Fibroblast of the conjunctiva (primary cell): ENCODE results near the gene ZDHHC11.
"Not testable (repeated sequence)": the region's sequence is repeated elsewhere in the genome, so short reads cannot be mapped to it uniquely, and the experiment has no call there.

ENCODE experiments used
- DNase-seq: peaks from one replicate; pipeline ENCODE4 v3.0.0-alpha.2; 2010; ENCODE audit warnings: low read depth

Gene ZDHHC11

GRCh38 chr5:775961-776861, 74.6 kb downstream of the ZDHHC11 start:
- no peak for DNase-seq

- DNase-seq, result not testable (repeated sequence)
Observed at GRCh38 chr5:775595-775960, 75.2 kb downstream of the ZDHHC11 start.

- not testable (repeated sequence) for DNase-seq
Observed at GRCh38 chr5:774854-775505, 75.8 kb downstream of the ZDHHC11 start.

GRCh38 chr5:774304-774703, 76.5 kb downstream of the ZDHHC11 start:
- not testable (repeated sequence) for DNase-seq

- DNase-seq, result no peak
Observed at GRCh38 chr5:773517-774264, 77.1 kb downstream of the ZDHHC11 start.

- DNase-seq, result not testable (repeated sequence)
Observed at GRCh38 chr5:772931-773330, 77.9 kb downstream of the ZDHHC11 start.

GRCh38 chr5:772547-772890, 78.3 kb downstream of the ZDHHC11 start:
- DNase-seq, result not testable (repeated sequence)

- DNase-seq, result not testable (repeated sequence)
Observed at GRCh38 chr5:771841-772546, 78.8 kb downstream of the ZDHHC11 start.

GRCh38 chr5:771087-771781, 79.6 kb downstream of the ZDHHC11 start:
- DNase-seq, result not testable (repeated sequence)

- DNase-seq, result not testable (repeated sequence)
Observed at GRCh38 chr5:770585-770984, 80.2 kb downstream of the ZDHHC11 start.

- DNase-seq, result not testable (repeated sequence)
Observed at GRCh38 chr5:769485-770145, 81.2 kb downstream of the ZDHHC11 start.

GRCh38 chr5:766666-767431, 83.9 kb downstream of the ZDHHC11 start:
- no peak for DNase-seq

GRCh38 chr5:765948-766631, 84.7 kb downstream of the ZDHHC11 start:
- DNase-seq, result no peak

GRCh38 chr5:763998-764781, 86.6 kb downstream of the ZDHHC11 start:
- DNase-seq, result no peak

GRCh38 chr5:763397-763796, 87.4 kb downstream of the ZDHHC11 start:
- DNase-seq, result no peak

- not testable (repeated sequence) for DNase-seq
Observed at GRCh38 chr5:762996-763395, 87.8 kb downstream of the ZDHHC11 start.

GRCh38 chr5:761854-762710, 88.7 kb downstream of the ZDHHC11 start:
- DNase-seq, result no peak
